HG02763 (cell line): ENCODE data around the gene PRODH2.
A peak's percentile ranks its signal among the peaks of the same experiment; 100 is the strongest.
"Not testable (repeated sequence)": the region's sequence is repeated elsewhere in the genome, so short reads cannot be mapped to it uniquely, and the experiment has no call there.

Experiments used
- ATAC-seq: cut with Tn5 transposase; IDR thresholded peaks from one replicate; pipeline ENCODE4 v1.9.1; 2021; ENCODE audit warnings: mild to moderate bottlenecking, moderate library complexity; ENCODE audit not compliant: unreplicated experiment

Gene PRODH2

DNA sequence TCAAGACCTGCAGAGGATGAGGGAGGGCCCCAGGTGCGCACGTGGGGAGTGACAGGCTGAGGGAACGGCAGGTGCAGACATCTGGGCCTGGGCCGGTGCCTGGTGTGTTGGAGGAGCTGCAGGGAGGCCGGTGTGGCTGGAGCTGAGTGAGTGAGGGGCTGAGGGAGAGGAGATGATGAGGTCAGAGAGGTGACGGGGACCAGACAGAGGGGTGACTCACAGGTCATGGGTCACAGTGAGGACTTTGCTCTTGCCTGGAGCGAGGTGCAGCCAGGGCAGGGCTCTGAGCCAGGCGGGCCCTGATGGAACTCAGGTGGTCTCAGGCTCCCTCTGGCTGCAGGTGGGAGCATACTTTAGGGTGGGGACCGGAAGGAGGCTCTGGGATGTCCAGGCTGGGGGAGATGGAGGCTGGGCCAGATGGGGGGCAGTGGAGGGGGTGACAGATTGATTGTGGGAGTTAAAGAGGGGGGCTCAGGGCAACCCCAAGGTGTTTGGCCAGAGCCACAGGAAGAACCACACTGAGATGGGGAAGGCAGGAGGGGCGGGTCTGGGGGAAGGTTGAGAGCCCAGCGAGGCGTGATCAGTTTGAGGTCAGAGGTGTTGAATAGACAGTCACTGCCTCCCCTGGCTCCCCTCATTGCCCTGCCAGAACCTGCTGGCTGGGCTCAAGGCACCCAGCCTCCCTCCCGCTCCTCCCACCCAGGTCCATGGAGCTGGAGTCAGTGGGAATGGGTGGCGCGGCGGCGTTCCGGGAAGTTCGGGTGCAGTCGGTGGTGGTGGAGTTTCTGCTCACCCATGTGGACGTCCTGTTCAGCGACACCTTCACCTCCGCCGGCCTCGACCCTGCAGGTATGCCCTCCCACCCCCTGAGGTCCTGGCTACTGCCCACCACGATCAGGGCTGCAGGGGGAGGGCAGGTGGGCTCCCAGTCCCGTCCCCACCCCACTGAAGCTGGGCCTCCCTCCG, 28.9 kb downstream of the PRODH2 start:
- no peak for ATAC-seq

DNA sequence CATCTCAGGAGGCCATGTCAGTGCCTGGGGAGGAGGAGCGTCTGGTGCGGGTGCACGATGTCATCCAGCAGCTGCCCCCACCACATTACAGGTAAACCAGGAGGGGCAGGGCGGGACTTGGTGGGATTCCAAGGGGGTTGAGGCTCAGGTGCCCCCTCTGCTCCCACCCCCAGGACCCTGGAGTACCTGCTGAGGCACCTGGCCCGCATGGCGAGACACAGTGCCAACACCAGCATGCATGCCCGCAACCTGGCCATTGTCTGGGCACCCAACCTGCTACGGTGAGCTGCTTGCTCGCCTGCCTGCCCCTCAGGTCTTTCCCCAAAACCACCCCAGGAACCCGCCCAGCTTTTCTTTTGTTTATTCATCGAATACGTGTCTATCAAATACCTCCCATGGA, 30.1 kb downstream of the PRODH2 start:
- ATAC-seq, result no peak

DNA sequence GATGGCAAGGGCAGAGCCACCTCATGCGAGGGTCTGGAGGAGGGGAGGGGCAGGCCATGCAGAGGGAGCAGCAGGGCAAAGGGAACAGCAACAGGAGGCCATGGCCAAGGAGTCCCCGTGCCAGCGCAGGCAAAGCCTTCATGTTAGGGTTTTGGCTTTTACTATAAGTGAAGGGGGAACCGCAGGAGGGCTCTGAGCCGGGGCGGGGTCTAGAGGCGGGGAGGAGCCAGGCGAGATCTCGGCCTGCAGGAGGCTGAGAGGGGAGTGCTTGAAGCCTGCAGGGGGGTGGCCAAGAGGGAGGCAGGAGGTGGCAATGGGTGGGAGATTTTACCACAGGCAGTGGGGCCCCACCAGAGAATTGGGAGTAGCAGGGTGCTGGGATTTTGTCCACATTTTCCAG, 31.0 kb downstream of the PRODH2 start:
- no peak for ATAC-seq

DNA sequence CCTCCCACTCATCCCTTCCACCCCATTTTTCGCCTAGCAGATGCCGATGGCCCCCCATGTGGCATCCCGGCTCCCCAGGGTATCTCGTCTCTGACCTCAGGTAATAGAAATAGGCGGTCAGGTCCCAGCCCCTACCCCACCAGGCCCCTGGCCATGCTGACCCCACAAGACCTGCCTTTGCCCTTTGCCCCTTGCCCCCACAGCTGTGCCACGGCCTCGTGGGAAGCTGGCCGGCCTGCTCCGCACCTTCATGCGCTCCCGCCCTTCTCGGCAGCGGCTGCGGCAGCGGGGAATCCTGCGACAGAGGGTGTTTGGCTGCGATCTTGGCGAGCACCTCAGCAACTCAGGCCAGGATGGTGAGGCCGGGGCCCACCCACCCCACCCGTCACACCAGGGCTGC, 31.9 kb downstream of the PRODH2 start:
- no peak for ATAC-seq

DNA sequence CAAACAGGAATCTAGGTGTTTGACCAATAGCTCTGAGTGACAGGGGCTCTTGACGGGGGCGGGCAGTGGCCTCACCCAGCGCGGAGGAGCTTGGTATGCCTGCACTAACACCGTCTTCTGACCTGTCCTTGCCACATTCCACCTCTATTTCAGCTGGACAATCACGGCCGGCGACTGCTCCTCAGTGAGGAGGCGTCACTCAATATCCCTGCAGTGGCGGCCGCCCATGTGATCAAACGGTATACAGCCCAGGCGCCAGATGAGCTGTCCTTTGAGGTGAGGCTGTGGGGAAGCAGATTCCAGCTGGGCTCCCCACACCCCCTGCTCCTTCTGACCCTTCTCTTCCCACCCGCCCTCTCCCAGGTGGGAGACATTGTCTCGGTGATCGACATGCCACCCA, 32.6 kb downstream of the PRODH2 start:
- no peak for ATAC-seq

DNA sequence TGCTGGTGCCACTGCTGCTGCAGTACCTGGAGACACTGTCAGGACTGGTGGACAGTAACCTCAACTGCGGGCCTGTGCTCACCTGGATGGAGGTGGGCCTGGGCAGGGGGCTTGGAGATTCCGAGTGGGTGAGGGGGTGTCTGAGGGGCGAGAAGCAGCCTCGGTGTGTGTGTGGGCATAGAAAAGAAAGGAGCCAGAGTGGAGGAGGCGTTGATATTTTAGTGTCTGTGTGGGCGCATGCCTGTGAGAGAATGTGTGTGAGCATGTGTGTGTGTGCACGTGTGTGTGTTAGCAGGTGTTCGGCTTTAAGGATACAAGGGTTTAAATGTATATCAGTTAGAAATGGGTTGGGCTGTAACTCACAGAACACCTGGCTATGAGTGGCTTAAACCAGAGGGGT, 33.6 kb downstream of the PRODH2 start:
- ATAC-seq, result no peak

DNA sequence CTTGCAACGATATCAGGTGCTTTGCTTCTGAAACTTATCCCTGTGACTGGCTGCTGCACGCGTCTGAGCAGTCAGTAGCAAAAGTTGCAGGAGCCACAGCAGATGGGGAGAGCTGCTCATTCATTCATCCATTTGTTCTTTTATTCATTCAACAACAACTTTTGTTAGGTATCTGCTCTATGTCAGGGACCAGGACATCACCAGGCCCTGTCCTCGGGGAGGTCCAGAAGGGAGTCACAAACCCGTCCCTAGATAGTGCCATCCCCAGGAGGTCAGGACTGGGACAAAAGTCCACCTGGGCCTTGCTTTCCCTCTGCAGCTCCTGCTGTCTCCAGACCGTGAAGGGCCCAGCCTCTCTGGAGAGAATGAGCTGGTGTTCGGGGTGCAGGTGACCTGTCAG, 34.7 kb downstream of the PRODH2 start:
- ATAC-seq, result no peak

DNA sequence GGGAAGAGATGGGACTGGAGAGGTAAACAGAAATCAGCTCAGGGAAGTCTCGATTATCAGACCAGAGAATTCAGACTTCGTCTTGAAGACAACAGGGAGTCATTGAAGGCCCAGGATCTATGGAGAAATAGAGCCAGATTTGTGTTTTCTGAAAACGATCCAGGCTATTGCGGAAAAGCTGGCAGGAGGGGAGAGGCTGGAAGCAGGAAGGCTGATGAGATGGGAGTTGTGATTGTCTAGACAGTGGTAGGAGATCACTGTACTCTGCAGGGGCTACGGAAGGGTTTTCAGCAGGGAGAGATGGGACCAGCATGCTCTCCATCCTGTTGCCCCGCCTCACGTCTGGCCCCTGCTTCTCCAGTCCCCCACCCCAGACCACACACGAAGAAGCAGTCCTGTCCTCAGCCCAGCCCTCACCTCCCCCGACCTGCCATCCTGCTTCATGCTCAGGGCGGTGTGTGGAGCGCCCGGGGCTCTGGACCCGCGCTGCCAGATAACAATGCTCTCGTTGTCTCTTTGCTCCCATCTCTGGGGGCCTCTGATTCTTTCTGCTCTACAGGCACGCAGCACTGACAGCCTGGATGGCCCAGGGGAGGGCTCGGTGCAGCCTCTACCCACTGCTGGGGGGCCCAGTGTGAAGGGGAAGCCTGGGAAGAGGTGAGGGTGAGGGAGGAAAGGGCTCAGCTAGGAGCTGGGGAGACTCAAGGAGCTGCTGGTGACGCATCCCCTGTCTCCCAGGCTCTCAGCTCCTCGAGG, 35.4 kb downstream of the PRODH2 start:
- no peak for ATAC-seq

DNA sequence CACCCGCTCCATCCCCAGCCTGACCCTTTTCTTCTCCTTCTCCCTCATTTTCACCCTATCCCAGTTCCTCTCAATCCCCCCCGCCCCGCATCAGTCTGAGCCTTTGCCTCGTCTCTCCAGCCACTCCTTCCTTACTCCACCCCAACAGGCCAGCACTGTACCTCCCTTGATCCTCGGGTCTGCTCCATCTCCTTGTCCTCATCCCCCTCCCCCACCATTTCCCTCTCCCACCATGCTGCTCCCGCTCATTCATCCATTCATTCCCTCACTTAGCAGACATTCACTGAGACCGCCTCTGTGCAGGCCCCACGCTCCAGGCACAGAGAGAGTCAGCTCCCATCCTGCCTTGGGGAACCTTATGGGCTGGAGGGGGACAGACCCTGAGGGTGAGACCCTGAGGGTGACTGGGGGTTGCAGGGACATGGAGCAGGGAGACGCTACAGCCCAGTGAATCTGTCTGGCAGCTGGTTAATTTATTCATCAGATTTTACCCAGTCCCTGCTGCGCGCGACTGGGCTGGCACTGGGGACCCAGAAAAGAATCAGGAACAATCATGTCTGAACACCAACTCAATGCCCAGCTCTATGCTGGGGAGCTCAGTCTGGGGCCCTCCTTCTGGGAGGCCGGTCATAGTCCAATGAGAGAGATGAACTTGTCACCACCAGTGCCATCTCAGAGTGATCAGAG, 36.4 kb downstream of the PRODH2 start:
- no peak for ATAC-seq

DNA sequence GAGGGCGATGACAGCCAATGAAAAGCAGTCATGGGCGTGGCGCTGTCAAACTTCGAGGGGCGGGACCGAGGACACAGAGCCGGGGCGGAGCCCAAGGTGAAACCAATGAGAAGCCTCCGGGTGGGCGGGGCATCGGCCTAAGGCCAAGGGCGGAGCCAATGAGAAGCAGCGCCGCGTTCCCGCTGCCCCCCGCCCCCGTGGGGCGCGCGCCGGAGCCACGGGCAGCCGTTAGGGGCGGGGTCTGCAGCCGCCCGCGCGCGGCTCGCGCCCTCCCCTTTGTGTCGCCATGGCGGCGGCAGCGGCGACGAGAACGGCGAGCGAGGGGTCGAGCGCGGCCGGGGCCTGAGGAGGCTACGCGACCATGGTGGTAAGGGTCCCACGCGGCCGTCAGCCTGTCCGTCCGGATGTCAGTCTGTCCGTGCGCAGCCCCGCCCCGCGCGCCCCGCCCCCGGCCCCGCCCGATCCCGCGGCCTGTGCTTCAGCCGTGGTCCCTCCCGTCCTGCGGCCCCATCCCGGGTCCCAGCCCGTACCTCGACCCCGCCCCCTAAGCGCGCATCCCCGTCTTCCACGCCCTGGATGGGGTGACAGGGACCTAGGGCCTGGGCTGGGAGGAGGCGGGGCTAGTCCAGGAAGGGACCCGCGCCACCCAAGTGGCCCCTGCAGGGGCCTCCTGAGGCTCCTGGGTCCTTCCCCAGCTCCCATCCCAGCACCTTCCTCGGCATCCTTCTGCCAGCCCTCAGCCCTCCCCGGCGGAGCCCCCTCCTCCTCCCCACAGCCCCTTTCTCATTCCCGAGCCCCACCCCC, 37.1 kb downstream of the PRODH2 start, which contains the start of gene ARHGAP33:
Gene ARHGAP33, plus strand, starts transcription at position 267 of the 804 bp plus-strand sequence. Its CDS starts 95 bp downstream, at position 362.
- peak; percentile 95 for ATAC-seq

DNA sequence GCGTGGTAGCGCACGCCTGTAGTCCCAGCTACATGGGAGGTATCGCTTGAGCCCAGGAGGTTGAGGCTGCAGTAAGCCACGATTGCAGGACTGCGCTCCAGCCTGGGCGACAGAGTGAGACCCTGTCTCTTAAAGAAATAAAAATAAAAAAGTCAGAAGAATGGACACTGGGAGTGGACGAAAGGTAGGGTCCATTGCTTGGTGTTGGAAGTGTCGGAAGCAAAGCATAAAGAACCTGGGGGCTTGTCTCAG, 37.7 kb downstream of the PRODH2 start:
- ATAC-seq, result no peak

DNA sequence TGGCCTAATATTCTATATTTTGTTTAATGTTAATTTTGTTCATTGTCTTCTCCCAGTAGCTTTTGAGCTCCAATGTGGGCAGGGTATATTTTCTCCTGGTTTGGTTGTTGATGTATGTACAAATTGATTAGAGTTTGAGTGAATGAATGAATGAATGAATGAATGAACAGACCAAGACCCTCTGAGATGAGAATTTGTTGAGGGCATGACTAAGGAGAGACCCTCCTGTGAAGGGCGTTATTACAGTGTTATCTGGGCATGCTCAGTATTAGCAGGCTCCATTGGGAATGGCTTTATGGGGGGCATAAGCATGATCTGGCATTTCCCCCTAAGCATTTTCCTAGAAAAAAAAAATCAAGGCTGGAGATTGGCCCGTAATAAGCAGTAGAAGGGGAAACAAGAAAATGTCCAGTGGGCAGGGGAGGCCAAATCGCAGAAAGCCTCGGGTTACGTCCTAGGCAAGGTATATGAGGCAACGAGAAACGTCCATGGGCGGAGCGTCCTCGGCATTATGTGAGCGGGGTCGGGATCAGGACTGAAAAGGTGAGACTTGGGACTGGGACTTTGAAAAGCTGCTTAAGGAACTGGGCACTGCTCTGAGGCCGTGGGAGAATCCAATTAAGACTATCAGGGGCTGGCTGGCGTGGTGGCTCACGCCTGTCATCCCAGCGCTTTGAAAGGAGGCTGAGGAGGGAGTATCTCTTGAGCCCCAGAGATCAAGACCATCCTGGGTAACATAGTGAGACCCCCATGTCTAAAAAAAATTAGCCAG, 38.2 kb downstream of the PRODH2 start:
- ATAC-seq, result no peak

DNA sequence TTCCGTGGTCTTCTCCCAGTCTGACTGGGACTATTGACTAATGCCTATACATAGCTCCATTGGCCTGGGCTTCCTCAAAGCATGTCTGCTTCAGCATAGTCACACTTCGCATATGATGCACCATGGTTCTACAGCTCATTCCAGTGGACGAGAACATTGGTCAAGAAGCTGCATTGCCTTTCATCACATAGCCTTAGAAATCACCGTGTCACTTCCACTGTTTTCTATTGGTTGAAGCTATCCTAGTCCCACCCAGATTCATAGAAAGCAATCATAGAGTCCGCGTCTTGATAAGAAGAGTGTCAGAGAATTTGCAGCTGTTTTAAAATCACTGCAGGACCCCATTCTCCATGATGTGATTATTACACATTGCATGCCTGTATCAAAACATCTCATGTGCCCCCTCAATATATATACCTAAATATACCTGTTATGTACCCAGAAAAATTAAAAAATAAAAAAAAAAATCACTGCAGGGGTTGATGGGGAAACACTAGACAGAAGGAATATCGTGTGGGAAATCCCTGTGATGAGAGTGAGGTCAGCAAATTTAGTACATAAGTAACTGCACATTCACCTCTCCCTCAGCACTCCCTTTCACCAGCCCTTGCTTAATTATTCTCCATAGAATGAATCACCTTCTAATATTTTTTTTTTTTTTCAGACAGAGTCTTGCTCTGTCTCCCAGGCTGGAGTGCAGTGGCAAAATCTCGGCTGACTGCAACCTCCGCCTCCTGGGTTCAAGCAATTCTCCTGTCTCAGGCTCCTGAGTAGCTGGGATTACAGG, 39.4 kb downstream of the PRODH2 start:
- no peak for ATAC-seq

DNA sequence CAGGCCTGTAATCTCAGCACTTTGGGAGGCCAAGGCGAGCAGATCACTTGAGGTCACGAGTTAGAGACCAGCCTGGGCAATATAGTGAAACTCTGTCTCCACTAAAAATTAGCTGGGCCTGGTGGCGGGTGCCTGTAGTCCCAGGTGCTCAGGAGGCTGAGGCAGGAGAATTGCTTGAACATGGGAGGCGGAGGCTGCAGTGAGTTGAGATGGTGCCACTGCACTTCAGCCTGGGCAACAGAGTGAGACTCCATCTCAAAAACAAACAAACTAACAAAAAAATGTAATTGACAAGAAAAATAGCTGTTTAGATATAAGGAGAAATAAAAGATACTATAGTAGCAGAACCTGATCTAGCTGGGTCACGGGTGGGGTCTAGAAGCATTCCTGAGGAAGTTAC, 40.3 kb downstream of the PRODH2 start:
- ATAC-seq, result not testable (repeated sequence)

DNA sequence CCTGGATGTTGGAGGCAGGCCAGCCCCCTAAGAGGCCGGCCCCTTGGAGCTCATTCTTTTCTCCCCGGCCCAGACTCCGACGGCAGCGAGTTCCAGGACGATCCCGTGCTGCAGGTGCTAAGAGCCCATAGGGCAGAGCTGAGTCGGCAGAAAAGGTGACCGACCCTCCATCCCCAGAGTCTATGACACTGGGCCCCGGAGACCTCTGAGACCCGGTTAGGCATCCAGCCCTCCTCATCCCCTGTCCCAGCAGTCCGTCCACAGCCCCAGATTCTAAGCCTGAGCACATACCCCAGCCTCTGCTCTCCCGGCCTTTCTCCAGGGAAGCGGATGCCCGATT, 44.6 kb downstream of the PRODH2 start:
- ATAC-seq, result no peak

DNA sequence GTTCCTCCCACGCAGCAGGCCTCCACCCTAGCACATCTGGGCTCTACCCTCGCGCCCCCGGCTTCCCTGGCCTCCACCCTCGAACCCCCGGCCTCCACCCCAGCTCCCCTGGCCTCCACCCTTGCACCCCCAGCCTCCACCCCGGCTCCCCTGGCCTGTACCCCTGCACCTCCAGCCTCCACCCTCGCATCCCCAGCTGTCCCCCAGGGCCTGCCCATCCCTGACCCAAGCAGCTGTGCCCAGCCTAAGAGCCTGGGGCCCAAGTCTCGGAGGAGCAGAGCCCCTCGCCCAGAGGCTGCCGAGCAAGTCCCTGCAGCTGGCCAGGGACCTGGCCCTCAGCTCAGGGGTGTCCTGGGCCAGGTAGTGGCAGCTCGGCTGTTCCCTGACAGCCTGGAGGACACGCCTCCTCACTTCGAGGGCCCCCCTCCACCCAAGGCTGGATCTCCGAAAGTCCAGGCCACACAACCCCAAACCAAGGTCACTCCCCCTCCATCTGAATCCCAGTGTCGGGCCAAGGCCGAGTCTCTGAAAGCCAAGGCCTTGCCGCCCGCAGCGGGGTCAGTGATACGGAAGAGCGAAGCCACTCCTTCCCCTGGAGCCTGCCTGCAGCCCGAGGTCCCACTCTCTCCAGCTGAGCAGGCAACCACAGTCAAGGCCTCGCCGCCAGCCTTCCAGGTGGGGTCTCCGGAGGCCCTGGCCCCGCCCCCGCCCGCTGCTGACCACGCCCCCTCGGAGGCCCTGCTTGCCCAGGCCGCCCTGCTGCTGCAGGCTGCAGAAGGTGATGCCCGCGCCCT, 45.2 kb downstream of the PRODH2 start:
- no peak for ATAC-seq

DNA sequence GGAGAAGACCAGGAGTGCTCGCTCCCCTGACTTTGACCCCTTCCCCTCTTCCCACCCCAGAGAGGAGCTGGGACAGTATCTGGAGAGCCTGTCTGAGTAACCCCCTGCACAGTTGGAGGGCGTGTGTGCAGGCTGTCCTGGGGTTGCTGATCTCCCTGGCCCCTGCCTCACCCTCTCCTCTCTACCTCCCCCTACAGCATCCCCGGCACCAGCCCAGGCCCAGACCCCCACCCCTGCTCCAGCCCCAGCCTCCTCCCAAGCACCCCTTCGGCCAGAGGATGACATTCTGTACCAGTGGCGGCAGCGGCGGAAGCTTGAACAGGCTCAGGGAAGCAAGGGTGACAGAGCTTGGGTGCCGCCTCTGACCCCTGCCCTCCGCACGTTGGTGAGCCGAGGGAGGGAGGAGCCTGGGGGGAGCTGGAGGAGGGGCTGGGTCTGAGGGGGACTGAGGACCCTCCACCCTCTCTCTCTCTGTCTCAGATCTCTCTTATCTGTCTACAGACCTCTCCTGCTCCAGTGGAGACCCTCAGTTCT, 46.0 kb downstream of the PRODH2 start:
- ATAC-seq, result no peak
